ENCODE measurements around the gene CACUL1.
"Not testable (repeated sequence)": the region's sequence is repeated elsewhere in the genome, so short reads cannot be mapped to it uniquely, and the experiment has no call there.

CACUL1 gene

DNA sequence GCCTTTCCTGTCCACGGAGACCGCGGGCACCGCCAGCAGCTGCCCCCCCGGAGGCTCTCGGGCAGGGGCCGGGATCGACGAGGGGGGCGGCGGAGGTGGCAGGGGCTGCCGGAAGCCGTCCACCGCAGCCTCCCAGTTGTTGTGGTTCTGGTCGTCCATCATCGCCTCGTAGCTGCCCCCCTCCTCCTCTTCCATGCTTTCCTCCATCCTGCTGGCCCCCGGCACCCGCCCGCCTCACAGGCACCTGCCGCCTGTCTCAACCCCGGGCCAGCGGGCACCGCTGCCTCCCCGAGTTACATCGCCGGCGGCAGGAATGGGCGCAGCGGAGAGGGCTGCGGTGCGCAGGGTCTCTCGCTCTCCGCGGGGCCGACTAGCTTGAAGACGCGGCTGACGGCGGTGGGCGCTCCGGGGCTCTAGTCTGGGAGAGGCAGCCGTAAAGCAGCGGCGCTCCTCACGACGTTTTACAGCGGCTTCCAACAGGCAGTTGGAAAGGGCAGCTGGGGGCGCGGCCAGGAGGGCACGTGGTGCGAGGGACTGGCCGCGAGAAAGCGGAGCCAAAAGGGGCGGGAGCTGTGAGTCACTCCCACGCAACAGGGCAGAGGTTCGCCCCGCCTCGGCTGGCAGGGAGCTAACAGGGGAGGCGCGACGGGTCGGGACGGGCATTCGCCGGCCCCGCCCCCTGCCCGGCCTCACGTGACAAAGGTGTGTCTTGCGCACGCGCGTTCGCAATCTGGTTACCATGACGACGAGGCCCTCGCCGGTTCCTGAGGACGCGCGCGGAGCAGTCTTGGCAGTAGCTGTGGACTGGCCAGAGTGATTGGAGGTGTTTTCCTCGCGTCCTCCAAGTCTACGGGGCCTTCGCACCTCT is at the start of gene CACUL1:
CACUL1 (minus strand) TSS at position 415 of the 868 bp plus-strand sequence; CDS start at position 207, 208 bp downstream.
- DNase-seq: peak; percentile 99

DNA sequence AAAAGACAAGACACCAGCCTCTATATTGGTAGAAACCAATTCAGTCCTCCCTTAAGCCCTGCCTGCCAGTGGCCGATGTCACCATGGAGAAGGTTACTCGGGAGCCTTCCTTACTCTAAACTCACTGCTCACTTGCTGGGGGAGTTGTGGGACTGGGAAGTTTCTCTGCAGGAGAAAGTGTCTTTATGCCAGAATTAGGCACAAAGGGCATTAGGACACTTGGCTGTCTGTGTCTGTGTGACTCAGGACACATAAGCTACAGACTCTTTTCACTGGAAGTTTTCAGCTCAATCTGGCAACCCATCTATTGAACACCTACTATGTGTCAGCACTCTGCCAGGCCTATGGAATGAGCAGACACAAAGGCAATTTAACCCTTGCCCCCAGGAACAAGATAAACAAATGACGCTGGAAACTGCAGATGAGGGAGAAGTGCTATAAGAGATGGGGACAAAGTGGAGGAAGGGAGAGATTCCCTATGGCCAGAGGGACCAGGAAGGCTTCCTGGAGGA is 49.5 kb upstream of the CACUL1 start:
- no peak for DNase-seq

DNA sequence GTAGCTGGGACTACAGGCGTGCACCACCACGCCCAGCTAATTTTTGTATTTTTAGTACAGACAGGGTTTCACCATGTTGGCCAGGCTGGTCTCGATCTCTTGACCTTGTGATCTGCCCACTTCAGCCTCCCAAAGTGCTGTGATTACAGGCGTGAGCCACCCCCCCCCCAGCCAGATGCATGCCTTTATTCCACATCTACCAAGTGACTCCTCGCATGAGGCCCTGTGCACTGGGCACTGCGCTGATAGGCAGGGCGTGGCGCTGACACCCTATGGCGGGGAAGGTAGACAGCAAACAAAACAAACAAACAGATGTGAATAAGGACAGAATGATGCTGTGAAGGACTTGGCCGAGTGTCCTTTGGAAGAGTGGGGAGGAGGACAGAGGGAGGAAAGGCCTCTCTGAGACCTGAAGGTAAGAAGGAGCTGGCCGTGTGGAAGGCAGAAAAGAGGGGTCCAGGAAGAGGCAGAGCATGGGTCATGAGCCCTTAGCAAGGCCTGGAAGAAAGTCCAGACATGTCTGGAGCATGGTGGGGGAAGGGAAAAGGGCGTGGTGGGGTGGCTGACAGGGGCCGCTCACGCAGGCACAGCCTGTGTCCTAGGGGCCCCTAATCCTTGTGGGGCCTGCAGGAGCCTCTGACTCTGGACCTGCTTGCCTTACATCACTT is 47.5 kb upstream of the CACUL1 start:
- no peak for DNase-seq

DNA sequence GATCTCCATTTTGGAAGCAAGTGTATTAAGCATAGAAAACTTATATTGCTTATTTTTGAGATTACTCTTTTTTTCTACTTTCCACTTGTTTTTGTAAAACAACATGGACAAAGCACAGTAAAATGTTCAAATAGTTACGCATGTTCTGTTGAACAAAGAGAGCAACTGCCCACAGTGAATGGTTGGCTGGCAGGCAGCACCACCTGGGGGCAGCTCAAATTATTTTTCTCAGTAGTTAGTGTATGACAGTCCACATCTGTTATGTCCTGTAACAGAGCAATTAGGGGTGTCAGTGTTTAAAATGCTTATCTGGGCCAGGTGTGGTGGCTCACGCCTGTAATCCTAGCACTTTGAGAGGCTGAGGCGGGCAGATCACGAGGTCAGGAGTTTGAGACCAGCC is 46.1 kb upstream of the CACUL1 start:
- DNase-seq: no peak

DNA sequence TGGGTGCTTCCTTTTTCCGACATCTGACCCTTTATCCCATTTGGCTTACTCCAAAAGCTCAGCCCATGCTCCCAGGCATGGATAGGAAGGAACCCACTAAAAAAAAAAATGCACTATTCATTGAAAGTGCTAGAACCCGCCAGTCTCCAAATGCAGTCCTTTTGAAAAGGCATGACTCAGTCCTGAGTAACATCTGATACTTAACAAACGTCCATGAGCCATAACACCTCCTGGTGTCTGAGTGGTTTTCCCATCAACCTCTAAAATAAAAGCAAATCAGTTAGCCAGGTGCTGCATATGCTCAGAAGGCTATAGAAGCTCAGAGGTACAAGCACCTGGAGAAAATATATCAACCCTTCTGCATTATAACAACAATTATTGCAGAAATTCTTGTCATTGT is 45.0 kb upstream of the CACUL1 start:
- no peak for DNase-seq

DNA sequence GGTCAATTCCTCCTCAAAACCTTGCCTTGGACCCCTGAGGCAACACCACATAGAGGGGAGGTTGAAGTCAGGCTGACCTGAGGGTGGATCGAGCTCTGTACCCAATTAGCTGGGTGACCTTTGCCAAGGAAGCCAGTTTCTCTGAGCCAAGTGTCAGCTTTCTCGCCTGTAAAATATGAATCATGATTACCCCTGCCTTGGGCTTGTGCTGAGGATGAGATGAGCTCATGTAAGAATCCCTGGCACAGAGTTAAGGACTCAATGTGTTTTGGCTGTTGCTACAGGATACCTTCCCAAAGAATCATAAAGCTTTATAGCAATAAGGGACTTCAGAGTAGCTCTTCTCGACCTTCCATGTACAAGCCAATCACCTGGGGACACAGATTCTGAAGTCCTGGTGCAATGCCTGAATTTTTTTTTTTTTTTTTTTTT is 43.5 kb upstream of the CACUL1 start:
- no peak for DNase-seq

DNA sequence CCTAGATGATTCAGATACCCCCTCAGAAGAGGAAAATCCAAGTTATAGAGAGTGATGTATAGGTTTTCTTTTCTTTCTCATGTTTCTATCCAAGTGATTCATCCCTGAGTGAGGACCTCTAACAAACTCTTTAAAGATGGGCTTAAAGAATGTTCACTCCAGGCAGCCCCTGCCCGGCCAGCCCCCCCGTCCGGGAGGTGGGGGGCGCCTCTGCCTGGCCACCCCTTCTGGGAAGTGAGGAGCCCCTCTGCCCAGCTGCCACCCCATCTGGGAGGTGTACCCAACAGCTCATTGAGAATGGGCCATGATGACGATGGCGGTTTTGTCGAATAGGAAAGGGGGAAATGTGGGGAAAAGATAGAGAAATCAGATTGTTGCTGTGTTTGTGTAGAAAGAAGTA is 40.2 kb upstream of the CACUL1 start:
- not testable (repeated sequence) for DNase-seq

DNA sequence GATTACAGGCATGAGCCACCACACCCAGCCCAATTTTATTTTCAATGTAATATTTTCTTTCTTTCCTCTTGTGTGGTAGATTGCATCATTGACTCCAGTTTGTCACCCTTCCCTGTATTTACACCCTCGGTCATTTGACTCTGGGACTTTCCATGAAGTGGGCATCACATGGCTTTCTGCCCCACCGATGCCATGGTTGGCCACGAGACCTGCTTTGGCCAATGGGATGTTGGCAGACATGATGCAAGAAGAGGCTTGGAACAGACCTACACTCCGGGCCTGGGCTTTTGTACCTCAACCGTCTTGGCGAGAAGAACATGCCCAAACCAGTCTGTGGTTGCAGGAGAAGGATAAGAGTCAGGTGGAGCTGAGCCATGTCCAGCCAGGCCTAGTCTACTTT is 38.8 kb upstream of the CACUL1 start:
- no peak for DNase-seq

DNA sequence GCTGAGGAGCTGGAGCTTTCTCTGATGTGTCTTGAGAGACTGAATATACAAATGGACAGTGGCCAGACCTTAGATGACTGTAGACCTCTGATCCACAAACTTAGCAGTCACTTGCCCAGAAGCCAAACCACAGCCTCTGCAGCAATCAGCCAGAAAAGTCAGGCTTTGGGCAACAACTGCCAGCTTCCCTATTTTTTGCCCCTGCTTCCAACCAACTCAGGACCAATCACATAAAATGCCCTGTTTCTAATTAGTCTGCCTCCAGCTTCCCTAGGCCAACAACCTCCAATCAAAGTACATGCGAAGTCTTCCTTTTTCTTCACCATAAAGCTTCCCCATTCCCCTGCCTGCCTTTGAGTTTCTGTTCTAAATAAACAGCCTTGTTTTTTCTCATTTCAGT is 37.8 kb upstream of the CACUL1 start:
- no peak for DNase-seq

DNA sequence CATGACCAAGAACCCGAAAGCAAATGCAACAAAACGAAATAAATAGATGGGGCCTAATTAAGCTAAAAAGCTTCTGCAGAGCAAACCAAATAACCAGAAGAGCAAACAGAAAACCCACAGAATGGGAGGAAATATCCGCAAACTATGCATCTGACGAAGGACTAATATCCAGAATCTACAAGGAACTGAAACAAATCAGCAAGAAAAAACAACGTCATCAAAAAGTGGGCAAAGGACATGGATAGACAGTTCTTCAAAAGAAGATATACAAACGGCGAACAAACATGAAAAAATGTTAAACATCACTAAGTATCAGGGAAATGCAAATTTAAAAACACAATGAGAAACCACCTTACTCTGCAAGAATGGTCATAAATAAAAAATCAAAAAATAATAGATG is 35.3 kb upstream of the CACUL1 start:
- no peak for DNase-seq

DNA sequence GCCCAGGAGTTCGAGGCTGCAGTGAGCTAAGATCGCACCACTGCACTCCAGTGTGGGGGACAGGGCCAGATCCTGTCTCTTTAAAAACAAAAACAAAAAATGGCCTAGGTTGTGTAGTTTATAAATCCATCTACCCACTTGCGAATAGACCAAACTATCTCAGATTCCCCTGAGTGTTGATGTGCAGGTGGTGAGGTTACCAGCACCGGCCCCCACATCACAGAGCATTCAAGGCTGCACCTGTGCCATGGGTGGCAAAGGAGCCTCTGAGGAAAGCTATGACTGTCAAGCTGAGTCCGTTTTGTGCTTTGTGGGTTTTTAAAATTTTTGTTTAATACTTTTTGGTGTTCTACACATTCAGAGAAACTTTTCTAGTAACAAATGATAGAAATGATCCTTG is 30.8 kb upstream of the CACUL1 start:
- no peak for DNase-seq

DNA sequence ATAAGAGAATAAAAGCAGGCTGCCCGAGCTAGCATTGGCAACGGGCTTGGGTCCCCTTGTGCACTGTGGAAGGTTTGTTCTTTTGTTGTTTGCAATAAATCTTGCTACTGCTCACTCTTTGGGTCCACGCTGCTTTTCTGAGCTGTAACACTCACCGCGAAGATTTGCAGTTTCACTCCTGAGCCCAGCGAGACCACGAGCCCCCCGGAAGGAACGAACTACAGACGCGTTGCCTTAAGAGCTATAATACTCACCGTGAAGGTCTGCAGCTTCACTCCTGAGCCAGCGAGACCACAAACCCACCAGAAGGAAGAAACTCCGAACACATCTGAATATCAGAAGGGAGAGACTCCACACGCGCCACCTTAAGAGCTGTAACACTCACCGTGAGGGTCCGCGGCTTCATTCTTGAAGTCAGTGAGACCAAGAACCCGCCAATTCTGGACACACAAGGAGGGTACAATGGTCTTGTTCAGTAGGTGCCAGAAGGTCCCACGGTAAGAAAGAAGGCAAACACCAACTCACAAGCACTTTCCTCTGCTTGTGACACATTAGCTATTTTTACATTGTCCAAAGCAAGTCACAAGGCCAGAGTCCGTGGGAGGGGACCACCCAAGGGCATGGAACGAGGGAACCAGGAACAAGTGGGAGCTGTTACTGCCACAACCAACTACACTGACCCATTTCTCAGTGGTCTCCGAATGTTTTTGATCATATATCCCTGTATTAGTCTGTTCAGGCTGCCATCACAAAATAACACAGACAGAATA is 29.2 kb upstream of the CACUL1 start:
- DNase-seq: no peak

DNA sequence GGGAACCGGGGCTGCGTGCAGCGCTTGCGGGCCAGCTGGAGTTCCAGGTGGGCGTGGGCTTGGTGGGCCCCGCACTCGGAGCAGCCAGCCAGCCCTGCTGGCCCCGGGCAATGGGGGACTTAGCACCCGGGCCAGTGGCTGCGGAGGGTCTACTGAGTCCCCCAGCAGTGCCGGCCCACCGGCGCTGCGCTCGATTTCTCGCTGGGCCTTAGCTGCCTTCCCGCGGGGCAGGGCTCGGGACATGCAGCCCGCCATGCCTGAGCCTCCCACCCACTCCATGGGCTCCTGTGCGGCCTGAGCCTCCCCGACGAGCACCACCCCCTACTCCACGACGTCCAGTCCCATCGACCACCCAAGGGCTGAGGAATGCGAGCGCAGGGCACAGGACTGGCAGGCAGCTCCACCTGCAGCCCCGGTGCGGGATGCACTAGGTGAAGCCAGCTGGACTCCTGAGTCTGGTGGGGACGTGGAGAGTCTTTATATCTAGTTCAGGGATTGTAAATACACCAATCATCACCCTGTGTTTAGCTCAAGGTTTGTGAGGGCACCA is 28.2 kb upstream of the CACUL1 start:
- DNase-seq: not testable (repeated sequence)

DNA sequence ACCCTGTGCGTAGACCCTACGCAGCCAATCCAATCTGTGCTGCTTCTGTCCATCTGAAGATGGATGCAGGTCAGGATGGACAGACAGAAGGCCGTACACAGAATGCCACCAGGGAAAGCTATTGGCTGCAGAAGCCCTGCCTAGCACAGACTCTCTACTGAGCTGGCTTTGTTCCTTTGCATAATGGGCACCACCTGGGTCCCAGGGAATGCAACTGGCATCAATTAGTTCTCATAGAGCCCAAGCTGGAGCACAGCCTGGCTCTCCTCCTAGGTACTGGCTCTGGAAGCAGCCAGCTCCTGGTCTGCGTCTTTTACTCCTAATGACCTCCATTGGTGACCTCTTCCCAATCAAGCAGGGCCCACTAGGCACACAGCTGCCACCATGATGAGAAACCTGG is 26.8 kb upstream of the CACUL1 start:
- no peak for DNase-seq

DNA sequence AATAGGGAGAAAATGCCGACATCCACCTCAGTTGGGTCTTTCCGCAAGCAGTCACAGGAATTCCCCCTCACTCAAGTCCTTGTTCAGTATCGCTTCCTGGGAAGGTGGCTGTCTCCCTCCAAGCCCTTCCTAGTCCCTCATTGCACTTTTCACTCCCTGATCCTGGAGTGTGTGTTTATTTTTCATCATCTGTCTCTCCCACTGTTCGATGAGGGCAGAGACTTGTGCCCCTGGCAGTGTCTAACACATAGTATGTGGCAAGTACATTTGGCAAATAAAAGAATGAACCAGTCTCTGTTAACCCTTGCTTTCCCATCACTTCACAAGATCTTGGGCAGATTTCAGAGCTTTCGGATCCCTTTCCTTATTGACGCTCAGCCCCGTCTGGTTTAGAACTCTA is 24.0 kb upstream of the CACUL1 start:
- no peak for DNase-seq

DNA sequence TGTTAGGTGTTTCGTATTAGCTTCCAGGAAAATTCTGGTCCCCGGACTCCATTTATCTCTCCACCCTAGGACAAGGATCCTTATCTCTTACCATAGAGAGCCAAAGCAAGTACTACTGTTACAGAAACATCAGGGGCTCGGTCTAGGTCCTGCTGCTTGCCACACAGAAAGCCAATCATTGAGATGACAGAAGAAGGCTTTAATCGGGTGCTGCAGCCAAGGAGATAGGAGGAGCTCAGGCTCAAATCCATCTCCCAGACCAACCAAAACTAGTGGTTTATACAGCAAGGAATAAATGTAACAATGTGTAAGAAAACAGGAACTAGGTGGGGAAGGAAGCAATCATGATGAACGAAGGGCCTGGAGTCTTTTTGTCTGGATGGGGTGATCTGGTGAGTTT is 22.2 kb upstream of the CACUL1 start:
- DNase-seq: no peak

DNA sequence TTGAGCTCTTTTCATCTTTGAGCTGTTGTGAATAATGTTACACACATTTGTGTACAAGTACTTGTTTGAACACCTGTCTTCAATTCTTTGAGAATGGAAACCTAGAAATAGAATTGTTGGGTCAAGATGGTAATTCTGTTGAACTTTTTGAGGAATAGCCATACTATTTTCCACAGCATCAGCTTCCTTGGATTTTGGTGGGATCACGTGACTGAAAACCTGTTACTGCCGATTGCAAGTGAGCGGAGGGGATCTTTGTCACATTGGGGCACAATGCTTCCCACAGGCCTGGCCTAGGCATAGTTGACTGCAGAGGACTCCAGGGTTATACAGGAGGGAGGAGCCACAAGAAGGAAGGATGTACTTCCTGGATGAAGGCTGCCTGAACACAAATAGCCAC is 21.3 kb upstream of the CACUL1 start:
- DNase-seq: no peak

DNA sequence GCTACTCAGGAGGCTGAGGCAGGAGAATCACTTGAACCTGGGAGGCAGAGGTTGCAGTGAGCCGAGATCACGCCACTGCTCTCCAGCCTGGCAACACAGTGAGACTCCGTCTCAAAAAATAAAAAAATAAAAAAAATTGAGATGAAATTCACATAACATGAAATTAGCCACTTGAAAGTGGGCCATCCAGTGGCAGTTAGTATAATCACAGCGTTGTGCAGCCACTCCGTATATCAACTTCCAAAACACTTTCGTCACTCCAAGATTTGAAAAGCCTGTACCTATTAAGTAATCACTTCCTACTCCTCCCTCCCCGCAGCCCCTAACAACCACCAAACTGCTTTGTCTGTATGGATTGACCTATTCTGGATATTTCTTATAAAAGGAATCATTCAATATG is 20.7 kb upstream of the CACUL1 start:
- no peak for DNase-seq

DNA sequence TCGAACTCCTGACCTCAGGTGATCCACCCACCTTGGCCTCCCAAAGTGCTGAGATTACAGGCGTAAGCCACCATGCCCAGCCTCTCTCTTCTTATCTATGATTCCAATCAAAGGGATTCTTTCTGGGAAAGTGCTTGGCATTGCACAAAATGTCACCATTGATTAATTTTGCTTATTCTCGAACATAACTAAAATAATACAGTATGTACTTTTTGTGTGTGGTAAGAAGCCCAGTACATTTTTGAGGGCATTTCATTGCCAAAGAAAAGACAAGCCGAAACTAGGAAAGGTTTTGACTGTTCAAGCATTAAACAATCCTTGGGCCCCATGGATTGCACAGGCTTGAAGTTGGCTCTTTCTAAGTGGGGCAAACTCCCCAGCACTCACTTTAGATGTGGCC is 18.3 kb upstream of the CACUL1 start:
- no peak for DNase-seq

DNA sequence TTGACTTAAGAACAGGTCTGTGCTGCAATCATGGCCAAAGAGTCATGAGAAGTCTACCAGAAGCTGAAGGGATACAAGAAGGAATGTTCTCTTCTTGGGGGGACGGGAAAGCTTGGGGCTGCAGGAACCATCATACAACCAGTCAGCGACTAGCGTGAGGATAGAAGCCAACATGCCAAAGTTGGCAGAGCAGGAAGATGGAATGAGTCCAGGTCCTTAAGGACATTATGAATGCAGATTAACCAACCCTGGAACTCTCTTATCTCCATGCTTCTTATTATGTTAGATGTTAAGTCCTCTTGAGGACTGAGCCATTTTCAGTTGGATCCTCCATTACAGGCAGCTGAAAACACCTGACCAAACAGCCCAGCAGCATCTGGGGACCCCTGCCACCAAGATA is 17.2 kb upstream of the CACUL1 start:
- no peak for DNase-seq

DNA sequence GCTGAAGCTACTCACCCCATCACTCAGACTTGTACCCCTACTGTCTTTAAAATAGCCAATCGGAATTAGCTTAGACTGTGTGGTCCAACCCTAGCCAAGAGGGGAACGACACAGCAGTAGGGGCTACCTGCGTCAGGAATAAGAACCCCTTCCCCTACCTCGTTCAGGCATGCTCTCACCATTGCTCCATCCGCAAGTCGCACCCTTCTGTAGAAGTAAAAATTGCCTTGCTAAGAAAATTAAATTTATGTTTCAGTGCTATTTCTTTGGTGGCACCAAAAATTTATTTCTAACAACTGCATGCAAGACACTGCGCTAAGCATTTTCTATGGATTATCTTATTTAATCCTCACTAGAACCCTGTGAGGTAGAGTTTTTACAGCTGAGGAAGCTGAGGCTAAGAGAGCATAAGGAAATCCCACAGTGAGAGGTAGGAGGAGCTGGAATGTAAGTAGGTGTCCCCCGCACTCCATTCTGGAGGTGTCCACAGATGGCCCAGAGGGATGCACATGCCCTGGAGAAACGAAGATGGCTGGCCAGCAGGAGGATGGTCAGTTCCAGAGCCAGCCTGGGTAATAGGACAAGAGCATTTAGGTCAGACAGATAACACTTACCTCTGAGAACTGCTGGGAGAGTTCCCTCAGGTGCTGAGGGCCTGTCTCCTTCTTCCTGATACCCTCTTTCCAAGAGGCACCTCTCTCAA is 15.3 kb upstream of the CACUL1 start:
- no peak for DNase-seq

Data from activated T-cell treated with anti-CD3 and anti-CD28 coated beads, Interleukin-2, amount 50 U/mL, for 48 hours (primary cell).